ENCODE measurements around the gene NT5C2. TPM values are rescaled to one million over a fixed set of nuclear protein-coding genes. Genes with fewer than 3 reads are reported as not detected.

Gene NT5C2
- total RNA-seq, 1 experiment from 2014 or later: 76.1 TPM

DNA sequence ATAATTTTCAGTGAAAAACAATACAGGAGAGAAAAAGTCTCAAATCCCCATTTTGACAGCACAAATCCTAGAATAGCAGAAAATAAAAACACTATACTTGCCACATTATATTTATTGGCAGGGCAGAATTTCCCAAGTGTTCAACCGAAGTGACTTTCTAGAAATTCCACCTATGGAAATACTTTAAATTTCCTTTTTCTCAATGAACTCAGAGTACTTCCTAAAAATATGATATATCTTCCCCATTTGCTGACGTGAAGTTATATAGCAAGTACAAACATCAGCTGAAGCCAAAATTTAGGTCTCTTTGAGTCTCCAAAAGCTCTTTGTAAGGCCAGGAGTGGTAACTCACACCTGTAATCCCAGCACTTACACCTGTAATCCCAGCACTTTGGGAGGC, 83.3 kb downstream of the NT5C2 start:
- ATAC-seq: no peak
- no peak overlapping the region for H3K27ac Mint-ChIP-seq
- peaks cover 9% of the 10 kb centered on the region for H3K36me3 Mint-ChIP-seq
- peaks cover 22% of the 10 kb centered on the region for H3K4me1 Mint-ChIP-seq
- CTCF ChIA-PET: interaction anchor here (1.1 to 7.0 kb wide), 3 partner anchors 129 to 135 kb away, joined by 3 to 46 read pairs (median 5); no protein-coding TSS in a partner anchor
- no peak overlapping the region for H3K4me3 Mint-ChIP-seq
- POLR2A ChIA-PET: no interaction called here
- TF ChIP-seq OVOL2 (CRISPR knock-in tag; IDR thresholded peaks at IDR 0.05; ENCODE audit: borderline replicate concordance) (no peak), ELF4 (CRISPR knock-in tag; IDR thresholded peaks at IDR 0.05; ENCODE audit: low read depth) (no peak), GABPB1 (CRISPR knock-in tag; IDR thresholded peaks at IDR 0.05) (no peak)
- TF ChIP-seq, protein P1, sequence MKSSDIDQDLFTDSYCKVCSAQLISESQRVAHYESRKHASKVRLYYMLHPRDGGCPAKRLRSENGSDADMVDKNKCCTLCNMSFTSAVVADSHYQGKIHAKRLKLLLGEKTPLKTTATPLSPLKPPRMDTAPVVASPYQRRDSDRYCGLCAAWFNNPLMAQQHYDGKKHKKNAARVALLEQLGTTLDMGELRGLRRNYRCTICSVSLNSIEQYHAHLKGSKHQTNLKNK (CRISPR knock-in tag; IDR thresholded peaks at IDR 0.05): no peak
- TF ChIP-seq, protein P2, sequence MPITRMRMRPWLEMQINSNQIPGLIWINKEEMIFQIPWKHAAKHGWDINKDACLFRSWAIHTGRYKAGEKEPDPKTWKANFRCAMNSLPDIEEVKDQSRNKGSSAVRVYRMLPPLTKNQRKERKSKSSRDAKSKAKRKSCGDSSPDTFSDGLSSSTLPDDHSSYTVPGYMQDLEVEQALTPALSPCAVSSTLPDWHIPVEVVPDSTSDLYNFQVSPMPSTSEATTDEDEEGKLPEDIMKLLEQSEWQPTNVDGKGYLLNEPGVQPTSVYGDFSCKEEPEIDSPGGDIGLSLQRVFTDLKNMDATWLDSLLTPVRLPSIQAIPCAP (CRISPR knock-in tag; IDR thresholded peaks at IDR 0.05): no peak
- TF ChIP-seq, protein P3, sequence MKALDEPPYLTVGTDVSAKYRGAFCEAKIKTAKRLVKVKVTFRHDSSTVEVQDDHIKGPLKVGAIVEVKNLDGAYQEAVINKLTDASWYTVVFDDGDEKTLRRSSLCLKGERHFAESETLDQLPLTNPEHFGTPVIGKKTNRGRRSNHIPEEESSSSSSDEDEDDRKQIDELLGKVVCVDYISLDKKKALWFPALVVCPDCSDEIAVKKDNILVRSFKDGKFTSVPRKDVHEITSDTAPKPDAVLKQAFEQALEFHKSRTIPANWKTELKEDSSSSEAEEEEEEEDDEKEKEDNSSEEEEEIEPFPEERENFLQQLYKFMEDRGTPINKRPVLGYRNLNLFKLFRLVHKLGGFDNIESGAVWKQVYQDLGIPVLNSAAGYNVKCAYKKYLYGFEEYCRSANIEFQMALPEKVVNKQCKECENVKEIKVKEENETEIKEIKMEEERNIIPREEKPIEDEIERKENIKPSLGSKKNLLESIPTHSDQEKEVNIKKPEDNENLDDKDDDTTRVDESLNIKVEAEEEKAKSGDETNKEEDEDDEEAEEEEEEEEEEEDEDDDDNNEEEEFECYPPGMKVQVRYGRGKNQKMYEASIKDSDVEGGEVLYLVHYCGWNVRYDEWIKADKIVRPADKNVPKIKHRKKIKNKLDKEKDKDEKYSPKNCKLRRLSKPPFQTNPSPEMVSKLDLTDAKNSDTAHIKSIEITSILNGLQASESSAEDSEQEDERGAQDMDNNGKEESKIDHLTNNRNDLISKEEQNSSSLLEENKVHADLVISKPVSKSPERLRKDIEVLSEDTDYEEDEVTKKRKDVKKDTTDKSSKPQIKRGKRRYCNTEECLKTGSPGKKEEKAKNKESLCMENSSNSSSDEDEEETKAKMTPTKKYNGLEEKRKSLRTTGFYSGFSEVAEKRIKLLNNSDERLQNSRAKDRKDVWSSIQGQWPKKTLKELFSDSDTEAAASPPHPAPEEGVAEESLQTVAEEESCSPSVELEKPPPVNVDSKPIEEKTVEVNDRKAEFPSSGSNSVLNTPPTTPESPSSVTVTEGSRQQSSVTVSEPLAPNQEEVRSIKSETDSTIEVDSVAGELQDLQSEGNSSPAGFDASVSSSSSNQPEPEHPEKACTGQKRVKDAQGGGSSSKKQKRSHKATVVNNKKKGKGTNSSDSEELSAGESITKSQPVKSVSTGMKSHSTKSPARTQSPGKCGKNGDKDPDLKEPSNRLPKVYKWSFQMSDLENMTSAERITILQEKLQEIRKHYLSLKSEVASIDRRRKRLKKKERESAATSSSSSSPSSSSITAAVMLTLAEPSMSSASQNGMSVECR (CRISPR knock-in tag; IDR thresholded peaks at IDR 0.05; ENCODE audit: borderline replicate concordance): no peak
- TF ChIP-seq, protein P4, sequence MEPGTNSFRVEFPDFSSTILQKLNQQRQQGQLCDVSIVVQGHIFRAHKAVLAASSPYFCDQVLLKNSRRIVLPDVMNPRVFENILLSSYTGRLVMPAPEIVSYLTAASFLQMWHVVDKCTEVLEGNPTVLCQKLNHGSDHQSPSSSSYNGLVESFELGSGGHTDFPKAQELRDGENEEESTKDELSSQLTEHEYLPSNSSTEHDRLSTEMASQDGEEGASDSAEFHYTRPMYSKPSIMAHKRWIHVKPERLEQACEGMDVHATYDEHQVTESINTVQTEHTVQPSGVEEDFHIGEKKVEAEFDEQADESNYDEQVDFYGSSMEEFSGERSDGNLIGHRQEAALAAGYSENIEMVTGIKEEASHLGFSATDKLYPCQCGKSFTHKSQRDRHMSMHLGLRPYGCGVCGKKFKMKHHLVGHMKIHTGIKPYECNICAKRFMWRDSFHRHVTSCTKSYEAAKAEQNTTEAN (CRISPR knock-in tag; IDR thresholded peaks at IDR 0.05): no peak
- TF ChIP-seq, protein P5, sequence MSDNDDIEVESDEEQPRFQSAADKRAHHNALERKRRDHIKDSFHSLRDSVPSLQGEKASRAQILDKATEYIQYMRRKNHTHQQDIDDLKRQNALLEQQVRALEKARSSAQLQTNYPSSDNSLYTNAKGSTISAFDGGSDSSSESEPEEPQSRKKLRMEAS (CRISPR knock-in tag; IDR thresholded peaks at IDR 0.05): no peak
- TF ChIP-seq, protein P6, sequence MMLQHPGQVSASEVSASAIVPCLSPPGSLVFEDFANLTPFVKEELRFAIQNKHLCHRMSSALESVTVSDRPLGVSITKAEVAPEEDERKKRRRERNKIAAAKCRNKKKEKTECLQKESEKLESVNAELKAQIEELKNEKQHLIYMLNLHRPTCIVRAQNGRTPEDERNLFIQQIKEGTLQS (CRISPR knock-in tag; conservative IDR thresholded peaks at IDR 0.05): no peak
- H3K27me3 Mint-ChIP-seq (ENCODE audit: low read depth): no peaks in the 10 kb centered on the region
- DNase-seq (ENCODE audit: low spot score): no peak
- no peaks in the 10 kb centered on the region for H3K9me3 Mint-ChIP-seq

DNA sequence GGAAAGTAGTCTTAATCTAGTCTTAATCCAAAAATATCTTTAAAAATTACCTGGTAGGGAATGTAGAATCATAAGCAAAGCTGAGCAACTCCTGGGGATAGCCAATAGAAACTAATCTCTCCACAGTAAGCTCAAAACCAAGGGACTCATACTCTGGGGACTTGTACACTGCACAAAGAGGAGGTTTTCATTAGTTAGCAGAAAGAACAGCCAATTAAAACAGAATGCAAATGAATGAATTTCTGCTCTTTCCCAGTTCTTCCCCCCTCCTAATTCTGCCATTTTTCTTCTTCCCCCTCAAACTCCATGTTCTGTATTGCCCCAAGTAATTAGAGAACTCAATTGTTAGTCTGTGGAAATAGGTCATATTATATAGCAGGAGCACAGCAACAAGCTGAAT, 86.5 kb downstream of the NT5C2 start:
- H3K4me1 Mint-ChIP-seq: peaks cover 20% of the 10 kb centered on the region
- no peaks in the 10 kb centered on the region for H3K9me3 Mint-ChIP-seq
- peak overlapping the region; percentile 37; the same call in 1 of the 2 replicates for H3K27ac Mint-ChIP-seq
- ChIA-PET CTCF (interaction anchor here (0.9 kb wide), 1 partner anchor 137 kb away, joined by 4 read pairs; no protein-coding TSS in a partner anchor), POLR2A (interaction anchor here (0.6 kb wide), 1 partner anchor 22 kb away, joined by 6 read pairs; no protein-coding TSS in a partner anchor)
- no peak overlapping the region for H3K4me3 Mint-ChIP-seq
- ATAC-seq (no peak), DNase-seq (ENCODE audit: low spot score) (no peak)
- H3K27me3 Mint-ChIP-seq (ENCODE audit: low read depth): no peaks in the 10 kb centered on the region
- TF ChIP-seq, protein P2 (CRISPR knock-in tag; IDR thresholded peaks at IDR 0.05): no peak
- TF ChIP-seq, protein P7, sequence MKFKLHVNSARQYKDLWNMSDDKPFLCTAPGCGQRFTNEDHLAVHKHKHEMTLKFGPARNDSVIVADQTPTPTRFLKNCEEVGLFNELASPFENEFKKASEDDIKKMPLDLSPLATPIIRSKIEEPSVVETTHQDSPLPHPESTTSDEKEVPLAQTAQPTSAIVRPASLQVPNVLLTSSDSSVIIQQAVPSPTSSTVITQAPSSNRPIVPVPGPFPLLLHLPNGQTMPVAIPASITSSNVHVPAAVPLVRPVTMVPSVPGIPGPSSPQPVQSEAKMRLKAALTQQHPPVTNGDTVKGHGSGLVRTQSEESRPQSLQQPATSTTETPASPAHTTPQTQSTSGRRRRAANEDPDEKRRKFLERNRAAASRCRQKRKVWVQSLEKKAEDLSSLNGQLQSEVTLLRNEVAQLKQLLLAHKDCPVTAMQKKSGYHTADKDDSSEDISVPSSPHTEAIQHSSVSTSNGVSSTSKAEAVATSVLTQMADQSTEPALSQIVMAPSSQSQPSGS (CRISPR knock-in tag; IDR thresholded peaks at IDR 0.05; ENCODE audit: borderline replicate concordance, low read depth): no peak
- TF ChIP-seq, protein P8, sequence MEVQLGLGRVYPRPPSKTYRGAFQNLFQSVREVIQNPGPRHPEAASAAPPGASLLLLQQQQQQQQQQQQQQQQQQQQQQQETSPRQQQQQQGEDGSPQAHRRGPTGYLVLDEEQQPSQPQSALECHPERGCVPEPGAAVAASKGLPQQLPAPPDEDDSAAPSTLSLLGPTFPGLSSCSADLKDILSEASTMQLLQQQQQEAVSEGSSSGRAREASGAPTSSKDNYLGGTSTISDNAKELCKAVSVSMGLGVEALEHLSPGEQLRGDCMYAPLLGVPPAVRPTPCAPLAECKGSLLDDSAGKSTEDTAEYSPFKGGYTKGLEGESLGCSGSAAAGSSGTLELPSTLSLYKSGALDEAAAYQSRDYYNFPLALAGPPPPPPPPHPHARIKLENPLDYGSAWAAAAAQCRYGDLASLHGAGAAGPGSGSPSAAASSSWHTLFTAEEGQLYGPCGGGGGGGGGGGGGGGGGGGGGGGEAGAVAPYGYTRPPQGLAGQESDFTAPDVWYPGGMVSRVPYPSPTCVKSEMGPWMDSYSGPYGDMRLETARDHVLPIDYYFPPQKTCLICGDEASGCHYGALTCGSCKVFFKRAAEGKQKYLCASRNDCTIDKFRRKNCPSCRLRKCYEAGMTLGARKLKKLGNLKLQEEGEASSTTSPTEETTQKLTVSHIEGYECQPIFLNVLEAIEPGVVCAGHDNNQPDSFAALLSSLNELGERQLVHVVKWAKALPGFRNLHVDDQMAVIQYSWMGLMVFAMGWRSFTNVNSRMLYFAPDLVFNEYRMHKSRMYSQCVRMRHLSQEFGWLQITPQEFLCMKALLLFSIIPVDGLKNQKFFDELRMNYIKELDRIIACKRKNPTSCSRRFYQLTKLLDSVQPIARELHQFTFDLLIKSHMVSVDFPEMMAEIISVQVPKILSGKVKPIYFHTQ (CRISPR knock-in tag; IDR thresholded peaks at IDR 0.05): no peak
- TF ChIP-seq, protein P9, sequence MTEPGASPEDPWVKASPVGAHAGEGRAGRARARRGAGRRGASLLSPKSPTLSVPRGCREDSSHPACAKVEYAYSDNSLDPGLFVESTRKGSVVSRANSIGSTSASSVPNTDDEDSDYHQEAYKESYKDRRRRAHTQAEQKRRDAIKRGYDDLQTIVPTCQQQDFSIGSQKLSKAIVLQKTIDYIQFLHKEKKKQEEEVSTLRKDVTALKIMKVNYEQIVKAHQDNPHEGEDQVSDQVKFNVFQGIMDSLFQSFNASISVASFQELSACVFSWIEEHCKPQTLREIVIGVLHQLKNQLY (CRISPR knock-in tag; IDR thresholded peaks at IDR 0.05): no peak
- TF ChIP-seq CREB1 (CRISPR knock-in tag; IDR thresholded peaks at IDR 0.05) (no peak), ZNF232 (CRISPR knock-in tag; IDR thresholded peaks at IDR 0.05) (no peak), ZNF263 (CRISPR knock-in tag; IDR thresholded peaks at IDR 0.05; ENCODE audit: low read depth) (no peak)
- H3K36me3 Mint-ChIP-seq: peaks cover 13% of the 10 kb centered on the region
